HG03354 (cell line): ENCODE measurements around the gene ARAP2.

Experiments
- ATAC-seq: cut with Tn5 transposase; IDR thresholded peaks from one replicate; pipeline ENCODE4 v1.9.1; 2021; ENCODE audit warnings: mild to moderate bottlenecking; ENCODE audit not compliant: unreplicated experiment, poor library complexity, severe bottlenecking

The ARAP2 gene

GRCh38 chr4:36065274-36065871, 178.9 kb downstream of the ARAP2 start:
- no peak for ATAC-seq

- ATAC-seq = no peak
Observed at GRCh38 chr4:36064117-36064516, 180.2 kb downstream of the ARAP2 start.

- no peak for ATAC-seq
Observed at GRCh38 chr4:36056136-36056535, 188.2 kb downstream of the ARAP2 start.

- no peak for ATAC-seq
Observed at GRCh38 chr4:36054694-36055422, 189.5 kb downstream of the ARAP2 start.

GRCh38 chr4:36053930-36054329, 190.4 kb downstream of the ARAP2 start:
- ATAC-seq = no peak

GRCh38 chr4:36051634-36052033, 192.7 kb downstream of the ARAP2 start:
- ATAC-seq = no peak

GRCh38 chr4:36046026-36046425, 198.3 kb downstream of the ARAP2 start:
- ATAC-seq = peak; percentile 55

- ATAC-seq = no peak
Observed at GRCh38 chr4:36043901-36044300, 200.4 kb downstream of the ARAP2 start.

GRCh38 chr4:36043241-36043640, 201.1 kb downstream of the ARAP2 start:
- ATAC-seq = no peak

GRCh38 chr4:36042122-36042970, 202.0 kb downstream of the ARAP2 start:
- no peak for ATAC-seq

GRCh38 chr4:36041340-36041739, 203.0 kb downstream of the ARAP2 start:
- peak; percentile 51 for ATAC-seq

GRCh38 chr4:36039026-36039425, 205.3 kb downstream of the ARAP2 start:
- ATAC-seq = no peak

GRCh38 chr4:36038491-36038890, 205.8 kb downstream of the ARAP2 start:
- ATAC-seq = no peak

GRCh38 chr4:36037127-36037526, 207.2 kb downstream of the ARAP2 start:
- ATAC-seq = no peak

- ATAC-seq = no peak
Observed at GRCh38 chr4:36029951-36030350, 214.4 kb downstream of the ARAP2 start.

GRCh38 chr4:36027203-36027602, 217.1 kb downstream of the ARAP2 start:
- no peak for ATAC-seq

- no peak for ATAC-seq
Observed at GRCh38 chr4:36026348-36026880, 217.9 kb downstream of the ARAP2 start.

GRCh38 chr4:36024901-36025660, 219.2 kb downstream of the ARAP2 start:
- ATAC-seq = no peak

GRCh38 chr4:36020351-36020750, 224.0 kb downstream of the ARAP2 start:
- ATAC-seq = no peak
